Small intestine (tissue), 7 donors: Measurements from ENCODE around the gene MMP2. TPM values are rescaled to one million over a fixed set of nuclear protein-coding genes. Genes with fewer than 3 reads are reported as not detected.

Source experiments
- DNase-seq, 2 donors: peaks; one replicate each; pipeline versions ENCODE4 v3.0.0 to v3.0.0-alpha.2; 2013
- FAIRE-seq: peaks from 2 replicates; lab custom pipeline; 2012; peaks lifted over from hg19 to GRCh38; lab: Jason Lieb, UNC
- H3K27ac ChIP-seq, 3 donors: one replicate each; pipeline ENCODE4 v1.5.1; 2013; ENCODE audit warnings: low read length in 2 of 3, mild to moderate bottlenecking in 2 of 3, control low read depth in 1 of 3, inconsistent platforms in 1 of 3, low read depth in 1 of 3, moderate library complexity in 1 of 3
- H3K27me3 ChIP-seq, 3 donors: one replicate each; pipeline ENCODE4 v1.6.1; 2013; ENCODE audit warnings: low read length in 3 of 3, inconsistent platforms in 1 of 3; ENCODE audit not compliant: control insufficient read depth in 3 of 3, insufficient read depth in 3 of 3
- H3K36me3 ChIP-seq, 3 donors: one replicate each; pipeline ENCODE4 v1.6.1; 2013; ENCODE audit warnings: low read length in 3 of 3, inconsistent platforms in 1 of 3, low read depth in 1 of 3, mild to moderate bottlenecking in 1 of 3, moderate library complexity in 1 of 3; ENCODE audit not compliant: control insufficient read depth in 3 of 3, insufficient read depth in 2 of 3
- H3K4me1 ChIP-seq, 3 donors: one replicate each; pipeline ENCODE4 v1.6.1; 2013; ENCODE audit warnings: low read length in 2 of 3, inconsistent platforms in 1 of 3, low read depth in 1 of 3, mild to moderate bottlenecking in 1 of 3, moderate library complexity in 1 of 3; ENCODE audit not compliant: control insufficient read depth in 3 of 3, insufficient read depth in 2 of 3
- H3K4me3 ChIP-seq, 3 donors: one replicate each; pipeline ENCODE4 v1.5.1; 2013; ENCODE audit warnings: low read length in 3 of 3, control low read depth in 1 of 3, inconsistent platforms in 1 of 3, low read depth in 1 of 3, mild to moderate bottlenecking in 1 of 3, moderate library complexity in 1 of 3
- H3K9me3 ChIP-seq, 2 donors: one replicate each; pipeline ENCODE4 v1.6.1; 2013; ENCODE audit warnings: low read depth in 1 of 2, low read length in 1 of 2; ENCODE audit not compliant: control insufficient read depth in 2 of 2, insufficient read depth in 1 of 2
- WGBS, 3 donors: extraction: QIAGEN DNeasy Blood & Tissue Kit; methylation state at CpG; one replicate each; pipeline ENCODE4 v1.1.7; 2013; 5-methylcytosine and 5-hydroxymethylcytosine counted together
- polyA plus RNA-seq, 4 donors: library from polyadenylated mRNA; stranded (reverse) in 3 of 4; unstranded in 1 of 4; fragments of 200-250 nt in 3 of 4; fragments of 120-200 nt in 1 of 4; gene quantifications; one replicate each; pipeline versions ENCODE4 v1.2.1 to v1.2.3, GENCODE V29; 2013
- donor health status: healthy with polysubstance abuse.
- donor health status: control.
- donor health status: control.
- donor health status: Bipolar disorder and iron deficiency.
- donor health status: healthy.

Gene MMP2
- polyA plus RNA-seq, 4 donors: 1.6 to 97.2 (median 41.2) TPM

- WGBS, 3 donors: 51 to 69% (median 52%) methylated on average over 4 of the region's 4 CpGs
- no peak overlapping the region for H3K4me3 ChIP-seq
- no peaks in the 10 kb centered on the region for H3K36me3 ChIP-seq
- no peaks in the 10 kb centered on the region for H3K9me3 ChIP-seq
- no peak overlapping the region for H3K27ac ChIP-seq
- no peak for FAIRE-seq
- no peaks in the 10 kb centered on the region for H3K4me1 ChIP-seq
- DNase-seq: no peak
- H3K27me3 ChIP-seq: peaks cover 0 to 3% (median 0%) of the 10 kb centered on the region in 3 donors
Observed at GRCh38 chr16:55471448-55472097, 7.4 kb upstream of the MMP2 start.

- WGBS, 3 donors: 93 to 98% (median 94%) methylated on average over 2 of the region's 2 CpGs
- Histone ChIP-seq H3K36me3 (no peaks in the 10 kb centered on the region), H3K27ac (no peak overlapping the region), H3K4me1 (no peaks in the 10 kb centered on the region), H3K4me3 (no peak overlapping the region), H3K9me3 (no peaks in the 10 kb centered on the region), H3K27me3 (peaks cover under 1 to 13% (median 2%) of the 10 kb centered on the region in 3 donors)
- no peak for DNase-seq
- FAIRE-seq: no peak
Observed at GRCh38 chr16:55473587-55473986, 5.4 kb upstream of the MMP2 start.

GRCh38 chr16:55474821-55475220, 4.2 kb upstream of the MMP2 start:
- Histone ChIP-seq H3K9me3 (no peaks in the 10 kb centered on the region), H3K36me3 (no peaks in the 10 kb centered on the region), H3K4me3 (no peak overlapping the region), H3K4me1 (no peaks in the 10 kb centered on the region), H3K27ac (no peak overlapping the region), H3K27me3 (peaks cover 2 to 19% (median 4%) of the 10 kb centered on the region in 3 donors)
- WGBS, 3 donors: 79 to 90% (median 88%) methylated on average over 3 of the region's 3 CpGs
- FAIRE-seq (no peak), DNase-seq (no peak)

- peak overlapping the region in 1 of 3 donors; percentile 65 for H3K27ac ChIP-seq
- H3K4me3 ChIP-seq: no peak overlapping the region
- FAIRE-seq (no peak), DNase-seq (no peak)
- H3K27me3 ChIP-seq: peaks cover 4 to 24% (median 7%) of the 10 kb centered on the region in 3 donors
- H3K4me1 ChIP-seq: no peaks in the 10 kb centered on the region
- no peaks in the 10 kb centered on the region for H3K9me3 ChIP-seq
- H3K36me3 ChIP-seq: no peaks in the 10 kb centered on the region
- 34 to 47% (median 42%) methylated on average over 5 of the region's 5 CpGs for WGBS, 3 donors
Observed at GRCh38 chr16:55475919-55476318, 3.1 kb upstream of the MMP2 start.

- no peaks in the 10 kb centered on the region for H3K36me3 ChIP-seq
- WGBS, 3 donors: 55 to 64% (median 57%) methylated on average over 6 of the region's 6 CpGs
- no peaks in the 10 kb centered on the region for H3K9me3 ChIP-seq
- DNase-seq: no peak
- FAIRE-seq: no peak
- no peaks in the 10 kb centered on the region for H3K4me1 ChIP-seq
- peaks cover 4 to 25% (median 7%) of the 10 kb centered on the region in 3 donors for H3K27me3 ChIP-seq
- H3K4me3 ChIP-seq: no peak overlapping the region
- peak overlapping the region in 1 of 3 donors; percentile 55 for H3K27ac ChIP-seq
Observed at GRCh38 chr16:55476625-55477533, 2.1 kb upstream of the MMP2 start.

GRCh38 chr16:55477736-55478135, 1.3 kb upstream of the MMP2 start:
- DNase-seq (no peak), FAIRE-seq (no peak)
- 63 to 78% (median 68%) methylated on average over 3 of the region's 3 CpGs for WGBS, 3 donors
- H3K27ac ChIP-seq: peak overlapping the region in 1 of 3 donors; percentile 41
- no peak overlapping the region for H3K4me3 ChIP-seq
- H3K9me3 ChIP-seq: no peaks in the 10 kb centered on the region
- H3K27me3 ChIP-seq: peaks cover 4 to 25% (median 7%) of the 10 kb centered on the region in 3 donors
- H3K4me1 ChIP-seq: no peaks in the 10 kb centered on the region
- no peaks in the 10 kb centered on the region for H3K36me3 ChIP-seq

- Histone ChIP-seq H3K36me3 (peaks cover 0 to 5% (median 0%) of the 10 kb centered on the region in 3 donors), H3K4me3 (peak overlapping the region in 2 of 3 donors; percentile 51 to 61), H3K27ac (peak overlapping the region in 2 of 3 donors; percentile 29 to 94), H3K27me3 (peaks cover 4 to 25% (median 7%) of the 10 kb centered on the region in 3 donors), H3K4me1 (no peaks in the 10 kb centered on the region), H3K9me3 (no peaks in the 10 kb centered on the region)
- WGBS, 3 donors: 1 to 6% (median 4%) methylated on average over 28 to 41 of the region's 41 CpGs
- no peak for DNase-seq
- no peak for FAIRE-seq
Observed at GRCh38 chr16:55479430-55480140, 587 bp downstream of the MMP2 start.

- DNase-seq (peak in 1 of 2 donors; percentile 47), FAIRE-seq (no peak)
- Histone ChIP-seq H3K27ac (peak overlapping the region in 2 of 3 donors; percentile 29 to 94), H3K9me3 (no peaks in the 10 kb centered on the region), H3K36me3 (peaks cover 0 to 8% (median 0%) of the 10 kb centered on the region in 3 donors), H3K27me3 (peaks cover 4 to 25% (median 7%) of the 10 kb centered on the region in 3 donors), H3K4me1 (no peaks in the 10 kb centered on the region), H3K4me3 (peak overlapping the region in 1 of 3 donors; percentile 61)
- WGBS, 3 donors: 3 to 4% (median 3%) methylated on average over 22 to 25 of the region's 25 CpGs
Observed at GRCh38 chr16:55480228-55480655, 1.2 kb downstream of the MMP2 start.
